Sigmoid colon (tissue), 7 donors: Measurements from ENCODE around the gene PRTG. TPM values are rescaled to one million over a fixed set of nuclear protein-coding genes. Genes with fewer than 3 reads are reported as not detected.

Source experiments
- DNase-seq: peaks from one replicate; pipeline ENCODE4 v3.0.0-alpha.2; 2019
- H3K27ac ChIP-seq, 4 donors: fragments of 200-600 bp; sonication (generic); one replicate each; pipeline ENCODE4 v1.5.1; 2016 to 2019; ENCODE audit warnings: mild to moderate bottlenecking in 1 of 4
- H3K27me3 ChIP-seq, 3 donors: fragments of 200-600 bp; sonication (generic); one replicate each; pipeline ENCODE4 v1.5.1; 2019; ENCODE audit warnings: mild to moderate bottlenecking in 1 of 3
- H3K36me3 ChIP-seq, 4 donors: fragments of 200-600 bp; sonication (generic); one replicate each; pipeline ENCODE4 v1.5.1; 2016 to 2019
- H3K4me1 ChIP-seq, 4 donors: fragments of 200-600 bp; sonication (generic); one replicate each; pipeline ENCODE4 v1.5.1; 2017 to 2019
- H3K4me3 ChIP-seq, 4 donors: fragments of 200-600 bp; sonication (generic); one replicate each; pipeline ENCODE4 v1.5.1; 2017 to 2019; ENCODE audit warnings: mild to moderate bottlenecking in 2 of 4, moderate library complexity in 1 of 4
- H3K9me3 ChIP-seq, 4 donors: fragments of 200-600 bp in 3 of 4; sonication (generic) in 3 of 4; one replicate each; pipeline versions ENCODE4 v1.5.1 to v1.6.1; 2013 to 2019
- CTCF ChIP-seq, 4 experiments: fragments of 450-650 bp in 3 of 4; fragments of 200-600 bp in 1 of 4; IDR thresholded peaks; one replicate each; pipeline ENCODE4 v1.5.1; 2016 to 2019; ENCODE audit warnings: antibody characterized with exemption in 4 of 4, mild to moderate bottlenecking in 3 of 4, moderate library complexity in 2 of 4
- EP300 ChIP-seq, 4 donors: sonication (generic); formaldehyde crosslinking; IDR thresholded peaks; one replicate each; pipeline ENCODE4 v1.6.1; 2017; ENCODE audit warnings: antibody characterized with exemption in 4 of 4
- POLR2A ChIP-seq, 2 donors: fragments of 450-650 bp; IDR thresholded peaks; one replicate each; pipeline ENCODE4 v1.6.1; 2016; ENCODE audit warnings: antibody characterized with exemption in 2 of 2, mild to moderate bottlenecking in 2 of 2, moderate library complexity in 2 of 2
- POLR2AphosphoS5 ChIP-seq, 4 donors: sonication (generic); formaldehyde crosslinking; IDR thresholded peaks; one replicate each; pipeline ENCODE4 v1.6.1; 2017; ENCODE audit warnings: antibody characterized with exemption in 4 of 4
- WGBS, 2 donors: extraction: QIAGEN DNeasy Blood & Tissue Kit; methylation state at CpG; one replicate each; pipeline ENCODE4 v1.1.7; 2013; 5-methylcytosine and 5-hydroxymethylcytosine counted together
- intact Hi-C: fragments of 100-400 bp; cut with DNase I; formaldehyde crosslinking; loops from one replicate; pipeline ENCODE4 v1.15.1; 2023
- polyA plus RNA-seq, 3 donors: library from polyadenylated mRNA; stranded (reverse); fragments of 200-250 nt; gene quantifications; one replicate each; pipeline ENCODE4 v1.2.3, GENCODE V29; 2013
- total RNA-seq, 4 donors: library from RNA; depleted of rRNA; stranded (reverse); fragments of >200 nt; gene quantifications; one replicate each; pipeline ENCODE4 v1.1.0, GENCODE V29; 2016
- donor health status: healthy with polysubstance abuse.
- donor health status: Bipolar disorder and iron deficiency.
- donor health status: healthy.

PRTG gene
- total and polyA plus RNA-seq, 7 donors: 0.42 to 5.3 (median 2.1) TPM; not detected in 2

GRCh38 chr15:55740981-55741832 is 1.7 kb downstream of the PRTG start:
- no peak for DNase-seq
- no peak overlapping the region for H3K27ac ChIP-seq
- no peaks in the 10 kb centered on the region for H3K9me3 ChIP-seq
- WGBS, 2 donors: 8 to 16% methylated on average over 21 of the region's 21 CpGs
- intact Hi-C loops: loop anchor here (5.0 kb wide), 1 partner anchor 81 kb away; no protein-coding TSS in a partner anchor
- H3K36me3 ChIP-seq: no peaks in the 10 kb centered on the region
- peaks cover 7 to 63% (median 23%) of the 10 kb centered on the region in 3 donors for H3K27me3 ChIP-seq
- peaks cover 0 to 40% (median 33%) of the 10 kb centered on the region in 4 donors for H3K4me1 ChIP-seq
- TF ChIP-seq POLR2A (IDR thresholded peaks at IDR 0.05): no peak
- no peak for TF ChIP-seq EP300 (IDR thresholded peaks at IDR 0.05)
- TF ChIP-seq POLR2AphosphoS5 (IDR thresholded peaks at IDR 0.05): peak; percentile 34 to 72 (median 54)
- peak overlapping the region; percentile 45 to 80 (median 74) for H3K4me3 ChIP-seq

GRCh38 chr15:55740359-55740878 is 2.5 kb downstream of the PRTG start:
- no peaks in the 10 kb centered on the region for H3K36me3 ChIP-seq
- no peak overlapping the region for H3K27ac ChIP-seq
- no peak for DNase-seq
- intact Hi-C loops: loop anchor here (5.0 kb wide), 1 partner anchor 82 kb away; no protein-coding TSS in a partner anchor
- TF ChIP-seq EP300 (IDR thresholded peaks at IDR 0.05) (no peak), POLR2AphosphoS5 (IDR thresholded peaks at IDR 0.05) (no peak), POLR2A (IDR thresholded peaks at IDR 0.05) (no peak), CTCF (IDR thresholded peaks at IDR 0.05) (no peak)
- H3K4me3 ChIP-seq: peak overlapping the region in 1 of 4 donors; percentile 79
- H3K4me1 ChIP-seq: peaks cover 0 to 40% (median 33%) of the 10 kb centered on the region in 4 donors
- no peaks in the 10 kb centered on the region for H3K9me3 ChIP-seq
- peaks cover 7 to 63% (median 23%) of the 10 kb centered on the region in 3 donors for H3K27me3 ChIP-seq
- 47 to 49% methylated on average over 11 of the region's 11 CpGs for WGBS, 2 donors

GRCh38 chr15:55739641-55740040 is 3.3 kb downstream of the PRTG start:
- no peak overlapping the region for H3K27ac ChIP-seq
- H3K27me3 ChIP-seq: peaks cover 7 to 63% (median 23%) of the 10 kb centered on the region in 3 donors
- 96 to 99% methylated on average over 1 of the region's 1 CpG for WGBS, 2 donors
- H3K36me3 ChIP-seq: no peaks in the 10 kb centered on the region
- H3K4me1 ChIP-seq: peaks cover 0 to 40% (median 33%) of the 10 kb centered on the region in 4 donors
- no peaks in the 10 kb centered on the region for H3K9me3 ChIP-seq
- TF ChIP-seq POLR2AphosphoS5 (IDR thresholded peaks at IDR 0.05): no peak
- TF ChIP-seq EP300 (IDR thresholded peaks at IDR 0.05): no peak
- no peak for TF ChIP-seq CTCF (IDR thresholded peaks at IDR 0.05)
- no peak for TF ChIP-seq POLR2A (IDR thresholded peaks at IDR 0.05)
- intact Hi-C loops: loop anchor here (5.0 kb wide), 1 partner anchor 83 kb away; no protein-coding TSS in a partner anchor
- no peak overlapping the region for H3K4me3 ChIP-seq
- DNase-seq: no peak

- no peak overlapping the region for H3K27ac ChIP-seq
- TF ChIP-seq POLR2A (IDR thresholded peaks at IDR 0.05) (no peak), EP300 (IDR thresholded peaks at IDR 0.05) (no peak), POLR2AphosphoS5 (IDR thresholded peaks at IDR 0.05) (no peak), CTCF (IDR thresholded peaks at IDR 0.05) (no peak)
- intact Hi-C loops: no loop called here
- DNase-seq: no peak
- no peak overlapping the region for H3K4me3 ChIP-seq
- H3K36me3 ChIP-seq: no peaks in the 10 kb centered on the region
- WGBS, 2 donors: 42 to 55% methylated on average over 1 of the region's 1 CpG
- peaks cover 0 to 37% (median 33%) of the 10 kb centered on the region in 4 donors for H3K4me1 ChIP-seq
- H3K27me3 ChIP-seq: peaks cover 7 to 56% (median 23%) of the 10 kb centered on the region in 3 donors
- H3K9me3 ChIP-seq: no peaks in the 10 kb centered on the region
Measured at GRCh38 chr15:55738715-55739114, 4.2 kb downstream of the PRTG start.

- no peak for TF ChIP-seq POLR2A (IDR thresholded peaks at IDR 0.05)
- no peak for TF ChIP-seq CTCF (IDR thresholded peaks at IDR 0.05)
- TF ChIP-seq POLR2AphosphoS5 (IDR thresholded peaks at IDR 0.05): no peak
- TF ChIP-seq EP300 (IDR thresholded peaks at IDR 0.05): no peak
- H3K4me3 ChIP-seq: no peak overlapping the region
- no peak for DNase-seq
- H3K4me1 ChIP-seq: peaks cover 0 to 23% (median 21%) of the 10 kb centered on the region in 4 donors
- intact Hi-C loops: no loop called here
- H3K36me3 ChIP-seq: no peaks in the 10 kb centered on the region
- H3K27ac ChIP-seq: no peak overlapping the region
- H3K27me3 ChIP-seq: peaks cover 2 to 42% (median 10%) of the 10 kb centered on the region in 3 donors
- no peaks in the 10 kb centered on the region for H3K9me3 ChIP-seq
Measured at GRCh38 chr15:55737373-55737772, 5.6 kb downstream of the PRTG start.
